HEK293 (cell line): ENCODE results near the gene RDX.
A peak's percentile ranks its signal among the peaks of the same experiment; 100 is the strongest.

ENCODE experiments used
- RBAK ChIP-seq: fragments of 450-650 bp; formaldehyde crosslinking; IDR thresholded peaks from 2 replicates; pipeline ENCODE4 v1.5.1; 2016; ENCODE audit warnings: missing biosample characterization, missing genetic modification characterization
- SALL2 ChIP-seq: fragments of 450-650 bp; formaldehyde crosslinking; IDR thresholded peaks from 2 replicates; pipeline ENCODE4 v1.5.0; 2017; ENCODE audit warnings: missing biosample characterization, mild to moderate bottlenecking, missing genetic modification characterization, borderline replicate concordance
- SCRT2 ChIP-seq: fragments of 450-650 bp; formaldehyde crosslinking; IDR thresholded peaks from 2 replicates; pipeline ENCODE4 v1.5.1; 2016; ENCODE audit warnings: missing biosample characterization, missing genetic modification characterization
- SP3 ChIP-seq: fragments of 450-650 bp; formaldehyde crosslinking; IDR thresholded peaks from 2 replicates; pipeline ENCODE4 v1.5.1; 2016; ENCODE audit warnings: missing biosample characterization, missing genetic modification characterization
- SP7 ChIP-seq: fragments of 450-650 bp; formaldehyde crosslinking; IDR thresholded peaks from 2 replicates; pipeline ENCODE4 v1.5.1; 2016; ENCODE audit warnings: missing biosample characterization, missing genetic modification characterization
- TCF7L2 ChIP-seq: IDR thresholded peaks from 2 replicates; pipeline ENCODE4 v1.6.1; 2011; ENCODE audit warnings: low read depth, mild to moderate bottlenecking, inconsistent platforms, low read length, moderate library complexity, borderline replicate concordance
- YY1 ChIP-seq: fragments of 450-650 bp; formaldehyde crosslinking; IDR thresholded peaks from 2 replicates; pipeline ENCODE4 v1.5.1; 2018; ENCODE audit warnings: missing biosample characterization, missing genetic modification characterization
- ZBTB17 ChIP-seq: fragments of 450-650 bp; formaldehyde crosslinking; IDR thresholded peaks from 2 replicates; pipeline ENCODE4 v1.5.1; 2016; ENCODE audit warnings: missing biosample characterization, missing genetic modification characterization
- ZNF214 ChIP-seq: fragments of 450-650 bp; formaldehyde crosslinking; IDR thresholded peaks from 2 replicates; pipeline ENCODE4 v1.5.1; 2017; ENCODE audit warnings: missing biosample characterization, mild to moderate bottlenecking, missing genetic modification characterization, borderline replicate concordance
- ZNF302 ChIP-seq: fragments of 450-650 bp; formaldehyde crosslinking; IDR thresholded peaks from 2 replicates; pipeline ENCODE4 v1.5.1; 2016; ENCODE audit warnings: missing biosample characterization, missing genetic modification characterization, low read depth
- ZNF324 ChIP-seq: fragments of 450-650 bp; formaldehyde crosslinking; IDR thresholded peaks from 2 replicates; pipeline ENCODE4 v1.5.1; 2016; ENCODE audit warnings: missing biosample characterization, missing genetic modification characterization
- ZNF341 ChIP-seq: fragments of 450-650 bp; formaldehyde crosslinking; IDR thresholded peaks from 2 replicates; pipeline ENCODE4; 2016; ENCODE audit warnings: low read depth, missing biosample characterization, missing genetic modification characterization
- ZNF354C ChIP-seq: fragments of 450-650 bp; formaldehyde crosslinking; IDR thresholded peaks from 2 replicates; pipeline ENCODE4 v1.5.1; 2016; ENCODE audit warnings: missing biosample characterization, missing genetic modification characterization, low read depth, borderline replicate concordance
- ZNF501 ChIP-seq: fragments of 450-650 bp; formaldehyde crosslinking; IDR thresholded peaks from 2 replicates; pipeline ENCODE4 v1.5.1; 2016; ENCODE audit warnings: missing biosample characterization, missing genetic modification characterization
- ZNF510 ChIP-seq: fragments of 450-650 bp; formaldehyde crosslinking; IDR thresholded peaks from 2 replicates; pipeline ENCODE4 v1.5.1; 2018; ENCODE audit warnings: mild to moderate bottlenecking, missing genetic modification characterization, missing biosample characterization; ENCODE audit not compliant: insufficient replicate concordance
- ZNF514 ChIP-seq: fragments of 450-650 bp; formaldehyde crosslinking; IDR thresholded peaks from 2 replicates; pipeline ENCODE4 v1.5.1; 2016; ENCODE audit warnings: missing biosample characterization, missing genetic modification characterization
- ZNF571 ChIP-seq: fragments of 450-650 bp; formaldehyde crosslinking; IDR thresholded peaks from 2 replicates; pipeline ENCODE4 v1.5.0; 2017; ENCODE audit warnings: missing biosample characterization, missing genetic modification characterization
- ZNF585B ChIP-seq: fragments of 450-650 bp; formaldehyde crosslinking; IDR thresholded peaks from 2 replicates; pipeline ENCODE4 v1.5.1; 2016; ENCODE audit warnings: missing biosample characterization, missing genetic modification characterization
- ZNF660 ChIP-seq: fragments of 450-650 bp; IDR thresholded peaks from 2 replicates; pipeline ENCODE4 v1.5.1; 2018; ENCODE audit warnings: missing biosample characterization, mild to moderate bottlenecking, missing genetic modification characterization
- ZNF664 ChIP-seq: fragments of 450-650 bp; formaldehyde crosslinking; IDR thresholded peaks from 2 replicates; pipeline ENCODE4 v1.5.1; 2016; ENCODE audit warnings: missing biosample characterization, missing genetic modification characterization
- ZNF677 ChIP-seq: fragments of 450-650 bp; IDR thresholded peaks from 2 replicates; pipeline ENCODE4 v1.5.0; 2018; ENCODE audit warnings: missing biosample characterization, mild to moderate bottlenecking, missing genetic modification characterization, moderate library complexity
- ZNF701 ChIP-seq: fragments of 450-650 bp; formaldehyde crosslinking; IDR thresholded peaks from 2 replicates; pipeline ENCODE4 v1.5.1; 2016; ENCODE audit warnings: missing biosample characterization, missing genetic modification characterization
- ZNF707 ChIP-seq: fragments of 450-650 bp; formaldehyde crosslinking; IDR thresholded peaks from 2 replicates; pipeline ENCODE4 v1.5.1; 2016; ENCODE audit warnings: missing biosample characterization, missing genetic modification characterization
- ZNF768 ChIP-seq: fragments of 450-650 bp; formaldehyde crosslinking; IDR thresholded peaks from 2 replicates; pipeline ENCODE4 v1.5.1; 2018; ENCODE audit warnings: missing biosample characterization, mild to moderate bottlenecking, missing genetic modification characterization
- ZNF777 ChIP-seq: fragments of 450-650 bp; formaldehyde crosslinking; IDR thresholded peaks from 2 replicates; pipeline ENCODE4 v1.5.1; 2017; ENCODE audit warnings: missing biosample characterization, missing genetic modification characterization, borderline replicate concordance
- ZSCAN16 ChIP-seq: fragments of 450-650 bp; formaldehyde crosslinking; IDR thresholded peaks from 2 replicates; pipeline ENCODE4 v1.5.1; 2016; ENCODE audit warnings: missing biosample characterization, missing genetic modification characterization
- TF ChIP-seq, protein P1 (sequence below): fragments of 450-650 bp; formaldehyde crosslinking; optimal IDR thresholded peaks from 2 replicates; pipeline ENCODE3; 2016; ENCODE audit warnings: missing biosample characterization, mild to moderate bottlenecking, missing genetic modification characterization
- TF ChIP-seq, protein P2 (sequence below): fragments of 450-650 bp; formaldehyde crosslinking; IDR thresholded peaks from 2 replicates; pipeline ENCODE4 v1.5.1; 2016; ENCODE audit warnings: missing biosample characterization, missing genetic modification characterization, borderline replicate concordance
- TF ChIP-seq, protein P3 (sequence below): fragments of 450-650 bp; IDR thresholded peaks from 2 replicates; pipeline ENCODE4 v1.5.1; 2018; ENCODE audit warnings: missing biosample characterization, missing genetic modification characterization
- TF ChIP-seq, protein P4 (sequence below): fragments of 450-650 bp; formaldehyde crosslinking; IDR thresholded peaks from 2 replicates; pipeline ENCODE4 v1.5.1; 2017; ENCODE audit warnings: missing biosample characterization, missing genetic modification characterization
- TF ChIP-seq, protein P5 (sequence below): fragments of 450-650 bp; formaldehyde crosslinking; IDR thresholded peaks from 2 replicates; pipeline ENCODE4 v1.5.1; 2016; ENCODE audit warnings: missing biosample characterization, missing genetic modification characterization
- TF ChIP-seq, protein P6 (sequence below): fragments of 450-650 bp; formaldehyde crosslinking; IDR thresholded peaks from 2 replicates; pipeline ENCODE4 v1.5.1; 2017; ENCODE audit warnings: missing biosample characterization, mild to moderate bottlenecking, missing genetic modification characterization, moderate library complexity

The RDX gene

DNA sequence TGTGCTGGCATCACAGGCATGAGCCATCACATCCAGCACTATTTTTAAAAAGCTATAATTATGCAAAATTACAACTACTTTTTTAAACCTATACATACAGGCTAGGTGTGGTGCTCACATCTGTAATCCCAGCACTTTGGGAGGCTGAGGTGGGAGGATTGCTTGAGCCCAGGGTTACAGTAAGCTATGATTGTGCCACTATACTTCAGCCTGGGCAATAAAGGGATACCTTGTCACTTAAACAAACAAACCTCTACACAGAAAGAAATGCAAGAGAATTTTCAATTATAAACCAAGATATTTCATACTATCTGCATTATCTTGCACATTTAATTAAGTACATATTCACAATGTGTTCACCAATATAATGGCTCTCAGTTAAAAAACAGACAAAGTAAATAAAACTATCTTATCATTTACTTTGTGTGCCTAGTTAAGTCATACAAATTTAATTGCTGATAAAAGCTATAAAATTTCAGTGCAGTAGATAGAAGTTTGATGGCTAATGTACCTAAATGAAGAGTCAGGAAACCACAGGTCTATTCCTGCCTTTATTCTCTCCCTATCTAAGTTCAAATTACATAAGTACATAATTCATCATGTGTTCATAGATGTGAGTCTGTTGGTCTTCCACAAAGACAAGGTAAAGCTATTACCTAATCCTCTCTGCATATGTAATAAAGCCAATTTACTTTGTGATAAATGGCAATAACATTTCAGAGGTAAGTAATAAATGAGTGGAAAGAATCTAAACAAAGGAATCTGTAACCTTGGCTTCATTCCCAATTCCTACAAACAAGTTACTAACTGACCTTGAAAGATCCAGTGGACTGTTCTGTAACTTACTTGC, 9.0 kb upstream of the RDX start (continued):
- TF ChIP-seq, protein P1, sequence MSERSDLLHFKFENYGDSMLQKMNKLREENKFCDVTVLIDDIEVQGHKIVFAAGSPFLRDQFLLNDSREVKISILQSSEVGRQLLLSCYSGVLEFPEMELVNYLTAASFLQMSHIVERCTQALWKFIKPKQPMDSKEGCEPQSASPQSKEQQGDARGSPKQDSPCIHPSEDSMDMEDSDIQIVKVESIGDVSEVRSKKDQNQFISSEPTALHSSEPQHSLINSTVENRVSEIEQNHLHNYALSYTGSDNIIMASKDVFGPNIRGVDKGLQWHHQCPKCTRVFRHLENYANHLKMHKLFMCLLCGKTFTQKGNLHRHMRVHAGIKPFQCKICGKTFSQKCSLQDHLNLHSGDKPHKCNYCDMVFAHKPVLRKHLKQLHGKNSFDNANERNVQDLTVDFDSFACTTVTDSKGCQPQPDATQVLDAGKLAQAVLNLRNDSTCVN, result no peak
- TF ChIP-seq ZNF341 (tag by site-specific recombination), result no peak
- no peak for TF ChIP-seq ZNF768 (tag by site-specific recombination)
- TF ChIP-seq ZNF707 (tag by site-specific recombination), result no peak
- TF ChIP-seq ZNF660 (tag by site-specific recombination), result no peak
- no peak for TF ChIP-seq RBAK (tag by site-specific recombination)
- TF ChIP-seq ZNF354C, result no peak
- TF ChIP-seq, protein P2, sequence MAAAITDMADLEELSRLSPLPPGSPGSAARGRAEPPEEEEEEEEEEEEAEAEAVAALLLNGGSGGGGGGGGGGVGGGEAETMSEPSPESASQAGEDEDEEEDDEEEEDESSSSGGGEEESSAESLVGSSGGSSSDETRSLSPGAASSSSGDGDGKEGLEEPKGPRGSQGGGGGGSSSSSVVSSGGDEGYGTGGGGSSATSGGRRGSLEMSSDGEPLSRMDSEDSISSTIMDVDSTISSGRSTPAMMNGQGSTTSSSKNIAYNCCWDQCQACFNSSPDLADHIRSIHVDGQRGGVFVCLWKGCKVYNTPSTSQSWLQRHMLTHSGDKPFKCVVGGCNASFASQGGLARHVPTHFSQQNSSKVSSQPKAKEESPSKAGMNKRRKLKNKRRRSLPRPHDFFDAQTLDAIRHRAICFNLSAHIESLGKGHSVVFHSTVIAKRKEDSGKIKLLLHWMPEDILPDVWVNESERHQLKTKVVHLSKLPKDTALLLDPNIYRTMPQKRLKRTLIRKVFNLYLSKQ (tag by site-specific recombination), result no peak
- TF ChIP-seq ZNF664, result peak; percentile 79
- peak; percentile 87 for TF ChIP-seq ZBTB17
- peak; percentile 98 for TF ChIP-seq SP7 (tag by site-specific recombination)
- TF ChIP-seq, protein P3, sequence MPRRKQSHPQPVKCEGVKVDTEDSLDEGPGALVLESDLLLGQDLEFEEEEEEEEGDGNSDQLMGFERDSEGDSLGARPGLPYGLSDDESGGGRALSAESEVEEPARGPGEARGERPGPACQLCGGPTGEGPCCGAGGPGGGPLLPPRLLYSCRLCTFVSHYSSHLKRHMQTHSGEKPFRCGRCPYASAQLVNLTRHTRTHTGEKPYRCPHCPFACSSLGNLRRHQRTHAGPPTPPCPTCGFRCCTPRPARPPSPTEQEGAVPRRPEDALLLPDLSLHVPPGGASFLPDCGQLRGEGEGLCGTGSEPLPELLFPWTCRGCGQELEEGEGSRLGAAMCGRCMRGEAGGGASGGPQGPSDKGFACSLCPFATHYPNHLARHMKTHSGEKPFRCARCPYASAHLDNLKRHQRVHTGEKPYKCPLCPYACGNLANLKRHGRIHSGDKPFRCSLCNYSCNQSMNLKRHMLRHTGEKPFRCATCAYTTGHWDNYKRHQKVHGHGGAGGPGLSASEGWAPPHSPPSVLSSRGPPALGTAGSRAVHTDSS (tag by site-specific recombination), result peak; percentile 74
- no peak; the same call in 1 of the 2 replicates for TF ChIP-seq YY1 (tag by site-specific recombination)
- TF ChIP-seq ZSCAN16, result 0 out of 2 replicates have a peak, but pooled peaks have one; percentile 50
- 0 out of 2 replicates have a peak, but pooled peaks have one; percentile 34 for TF ChIP-seq ZNF324 (tag by site-specific recombination)
- no peak for TF ChIP-seq ZNF514
- TF ChIP-seq ZNF571 (tag by site-specific recombination), result no peak
- TF ChIP-seq SP3 (tag by site-specific recombination), result peak; percentile 60
- TF ChIP-seq ZNF677 (tag by site-specific recombination), result no peak
- TF ChIP-seq, protein P4, sequence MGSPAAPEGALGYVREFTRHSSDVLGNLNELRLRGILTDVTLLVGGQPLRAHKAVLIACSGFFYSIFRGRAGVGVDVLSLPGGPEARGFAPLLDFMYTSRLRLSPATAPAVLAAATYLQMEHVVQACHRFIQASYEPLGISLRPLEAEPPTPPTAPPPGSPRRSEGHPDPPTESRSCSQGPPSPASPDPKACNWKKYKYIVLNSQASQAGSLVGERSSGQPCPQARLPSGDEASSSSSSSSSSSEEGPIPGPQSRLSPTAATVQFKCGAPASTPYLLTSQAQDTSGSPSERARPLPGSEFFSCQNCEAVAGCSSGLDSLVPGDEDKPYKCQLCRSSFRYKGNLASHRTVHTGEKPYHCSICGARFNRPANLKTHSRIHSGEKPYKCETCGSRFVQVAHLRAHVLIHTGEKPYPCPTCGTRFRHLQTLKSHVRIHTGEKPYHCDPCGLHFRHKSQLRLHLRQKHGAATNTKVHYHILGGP, result peak; percentile 84
- TF ChIP-seq ZNF501, result peak; percentile 92
- no peak for TF ChIP-seq ZNF701
- TF ChIP-seq ZNF214, result no peak
- peak; percentile 99 for TF ChIP-seq TCF7L2
- TF ChIP-seq, protein P5, sequence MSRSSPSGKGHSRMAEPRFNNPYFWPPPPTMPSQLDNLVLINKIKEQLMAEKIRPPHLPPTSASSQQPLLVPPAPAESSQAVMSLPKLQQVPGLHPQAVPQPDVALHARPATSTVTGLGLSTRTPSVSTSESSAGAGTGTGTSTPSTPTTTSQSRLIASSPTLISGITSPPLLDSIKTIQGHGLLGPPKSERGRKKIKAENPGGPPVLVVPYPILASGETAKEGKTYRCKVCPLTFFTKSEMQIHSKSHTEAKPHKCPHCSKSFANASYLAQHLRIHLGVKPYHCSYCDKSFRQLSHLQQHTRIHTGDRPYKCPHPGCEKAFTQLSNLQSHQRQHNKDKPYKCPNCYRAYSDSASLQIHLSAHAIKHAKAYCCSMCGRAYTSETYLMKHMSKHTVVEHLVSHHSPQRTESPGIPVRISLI (tag by site-specific recombination), result peak; percentile 97
- TF ChIP-seq, protein P6, sequence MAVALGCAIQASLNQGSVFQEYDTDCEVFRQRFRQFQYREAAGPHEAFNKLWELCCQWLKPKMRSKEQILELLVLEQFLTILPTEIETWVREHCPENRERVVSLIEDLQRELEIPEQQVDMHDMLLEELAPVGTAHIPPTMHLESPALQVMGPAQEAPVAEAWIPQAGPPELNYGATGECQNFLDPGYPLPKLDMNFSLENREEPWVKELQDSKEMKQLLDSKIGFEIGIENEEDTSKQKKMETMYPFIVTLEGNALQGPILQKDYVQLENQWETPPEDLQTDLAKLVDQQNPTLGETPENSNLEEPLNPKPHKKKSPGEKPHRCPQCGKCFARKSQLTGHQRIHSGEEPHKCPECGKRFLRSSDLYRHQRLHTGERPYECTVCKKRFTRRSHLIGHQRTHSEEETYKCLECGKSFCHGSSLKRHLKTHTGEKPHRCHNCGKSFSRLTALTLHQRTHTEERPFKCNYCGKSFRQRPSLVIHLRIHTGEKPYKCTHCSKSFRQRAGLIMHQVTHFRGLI (tag by site-specific recombination), result no peak; the same call in 1 of the 2 replicates
- TF ChIP-seq ZNF777 (tag by site-specific recombination), result no peak
- no peak for TF ChIP-seq ZNF585B
- peak; percentile 86 for TF ChIP-seq SCRT2 (tag by site-specific recombination)
- TF ChIP-seq ZNF510 (tag by site-specific recombination), result no peak
- no peak for TF ChIP-seq ZNF302 (tag by site-specific recombination)
- no peak for TF ChIP-seq SALL2 (tag by site-specific recombination)
